Panc1 (cell line): ENCODE data around the gene RIPOR3.

ENCODE experiments used
- SIN3A ChIP-seq: IDR thresholded peaks from 2 replicates; pipeline ENCODE4 v1.6.1; 2012; ENCODE audit warnings: low read depth, mild to moderate bottlenecking, low read length, moderate library complexity, borderline replicate concordance; ENCODE audit not compliant: insufficient read depth
- TCF7L2 ChIP-seq: IDR thresholded peaks from 2 replicates; pipeline ENCODE4 v1.6.1; 2011; ENCODE audit warnings: mild to moderate bottlenecking, low read depth, low read length, inconsistent platforms
- TF ChIP-seq, protein P1 (sequence below): fragments of 450-650 bp; IDR thresholded peaks from 2 replicates; pipeline ENCODE4 v1.5.1; 2017; ENCODE audit warnings: mild to moderate bottlenecking
- TF ChIP-seq, protein P2 (sequence below), 2 experiments: IDR thresholded peaks; 2 replicates each; pipeline ENCODE4 v1.6.1; 2011 to 2012; ENCODE audit warnings: low read depth in 2 of 2, control low read depth in 1 of 2, low read length in 1 of 2, mild to moderate bottlenecking in 1 of 2, moderate library complexity in 1 of 2; ENCODE audit not compliant: insufficient read depth in 1 of 2

DNA sequence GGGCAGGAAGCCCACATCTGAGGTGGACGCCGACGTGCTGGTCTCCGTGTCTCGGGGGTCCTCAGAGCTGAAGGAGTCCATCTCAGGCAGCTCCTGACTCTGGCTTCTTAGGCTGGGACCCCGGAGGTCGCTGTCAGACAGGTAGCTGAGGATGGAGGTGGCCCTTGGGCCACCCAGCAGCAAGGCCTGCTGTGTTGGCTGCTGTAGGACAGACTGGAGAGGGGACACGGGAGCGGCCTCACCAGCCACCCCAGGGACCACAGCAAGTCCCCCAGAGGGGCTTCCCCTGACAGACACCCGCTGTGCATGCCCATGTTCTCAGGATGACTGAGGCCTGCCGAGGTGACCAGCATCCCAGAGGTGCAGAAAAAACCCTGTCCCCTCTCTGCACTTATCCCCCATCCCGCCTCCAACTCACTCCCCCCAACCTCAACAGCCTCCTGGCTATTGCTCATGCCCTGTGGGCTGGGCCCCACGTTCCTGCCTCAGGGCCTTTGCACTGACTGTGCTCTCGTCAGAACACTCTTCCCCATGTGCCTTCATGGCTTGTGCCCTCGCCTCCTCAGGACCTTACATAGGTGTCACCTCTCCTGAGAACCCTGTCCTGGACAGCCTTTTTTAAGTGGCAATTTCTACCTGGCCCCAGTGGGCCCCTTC, 88.8 kb downstream of the RIPOR3 start:
- TF ChIP-seq, protein P1, sequence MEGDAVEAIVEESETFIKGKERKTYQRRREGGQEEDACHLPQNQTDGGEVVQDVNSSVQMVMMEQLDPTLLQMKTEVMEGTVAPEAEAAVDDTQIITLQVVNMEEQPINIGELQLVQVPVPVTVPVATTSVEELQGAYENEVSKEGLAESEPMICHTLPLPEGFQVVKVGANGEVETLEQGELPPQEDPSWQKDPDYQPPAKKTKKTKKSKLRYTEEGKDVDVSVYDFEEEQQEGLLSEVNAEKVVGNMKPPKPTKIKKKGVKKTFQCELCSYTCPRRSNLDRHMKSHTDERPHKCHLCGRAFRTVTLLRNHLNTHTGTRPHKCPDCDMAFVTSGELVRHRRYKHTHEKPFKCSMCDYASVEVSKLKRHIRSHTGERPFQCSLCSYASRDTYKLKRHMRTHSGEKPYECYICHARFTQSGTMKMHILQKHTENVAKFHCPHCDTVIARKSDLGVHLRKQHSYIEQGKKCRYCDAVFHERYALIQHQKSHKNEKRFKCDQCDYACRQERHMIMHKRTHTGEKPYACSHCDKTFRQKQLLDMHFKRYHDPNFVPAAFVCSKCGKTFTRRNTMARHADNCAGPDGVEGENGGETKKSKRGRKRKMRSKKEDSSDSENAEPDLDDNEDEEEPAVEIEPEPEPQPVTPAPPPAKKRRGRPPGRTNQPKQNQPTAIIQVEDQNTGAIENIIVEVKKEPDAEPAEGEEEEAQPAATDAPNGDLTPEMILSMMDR, result no peak
- TF ChIP-seq, protein P2, sequence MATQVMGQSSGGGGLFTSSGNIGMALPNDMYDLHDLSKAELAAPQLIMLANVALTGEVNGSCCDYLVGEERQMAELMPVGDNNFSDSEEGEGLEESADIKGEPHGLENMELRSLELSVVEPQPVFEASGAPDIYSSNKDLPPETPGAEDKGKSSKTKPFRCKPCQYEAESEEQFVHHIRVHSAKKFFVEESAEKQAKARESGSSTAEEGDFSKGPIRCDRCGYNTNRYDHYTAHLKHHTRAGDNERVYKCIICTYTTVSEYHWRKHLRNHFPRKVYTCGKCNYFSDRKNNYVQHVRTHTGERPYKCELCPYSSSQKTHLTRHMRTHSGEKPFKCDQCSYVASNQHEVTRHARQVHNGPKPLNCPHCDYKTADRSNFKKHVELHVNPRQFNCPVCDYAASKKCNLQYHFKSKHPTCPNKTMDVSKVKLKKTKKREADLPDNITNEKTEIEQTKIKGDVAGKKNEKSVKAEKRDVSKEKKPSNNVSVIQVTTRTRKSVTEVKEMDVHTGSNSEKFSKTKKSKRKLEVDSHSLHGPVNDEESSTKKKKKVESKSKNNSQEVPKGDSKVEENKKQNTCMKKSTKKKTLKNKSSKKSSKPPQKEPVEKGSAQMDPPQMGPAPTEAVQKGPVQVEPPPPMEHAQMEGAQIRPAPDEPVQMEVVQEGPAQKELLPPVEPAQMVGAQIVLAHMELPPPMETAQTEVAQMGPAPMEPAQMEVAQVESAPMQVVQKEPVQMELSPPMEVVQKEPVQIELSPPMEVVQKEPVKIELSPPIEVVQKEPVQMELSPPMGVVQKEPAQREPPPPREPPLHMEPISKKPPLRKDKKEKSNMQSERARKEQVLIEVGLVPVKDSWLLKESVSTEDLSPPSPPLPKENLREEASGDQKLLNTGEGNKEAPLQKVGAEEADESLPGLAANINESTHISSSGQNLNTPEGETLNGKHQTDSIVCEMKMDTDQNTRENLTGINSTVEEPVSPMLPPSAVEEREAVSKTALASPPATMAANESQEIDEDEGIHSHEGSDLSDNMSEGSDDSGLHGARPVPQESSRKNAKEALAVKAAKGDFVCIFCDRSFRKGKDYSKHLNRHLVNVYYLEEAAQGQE (IDR thresholded peaks at IDR 0.05; ENCODE audit: insufficient read depth in 1 of 2, low read depth in 2 of 2, low read length in 1 of 2), result no peak
- TF ChIP-seq TCF7L2 (no peak), SIN3A (no peak)
